Thyroid gland (tissue), 4 donors: ENCODE data around the gene EFNA5.

Experiments
- CTCF ChIP-seq, 6 experiments: fragments of 200-600 bp in 3 of 6; fragments of 450-650 bp in 3 of 6; sonication (generic) in 3 of 6; IDR thresholded peaks; one replicate each; pipeline ENCODE4 v1.5.1; 2016 to 2019; ENCODE audit warnings: antibody characterized with exemption in 6 of 6, mild to moderate bottlenecking in 2 of 6, inconsistent platforms in 1 of 6, moderate library complexity in 1 of 6
- POLR2A ChIP-seq, 2 donors: fragments of 450-650 bp; IDR thresholded peaks; one replicate each; pipeline ENCODE4 v1.6.1; 2017; ENCODE audit warnings: antibody characterized with exemption in 2 of 2, mild to moderate bottlenecking in 2 of 2, moderate library complexity in 1 of 2

GRCh38 chr5:107556575-107556974 lies 114.2 kb downstream of the EFNA5 start:
- TF ChIP-seq CTCF (IDR thresholded peaks at IDR 0.05): no peak
- TF ChIP-seq POLR2A (IDR thresholded peaks at IDR 0.05): no peak
